ENCODE results near the gene SORCS2.

SORCS2 gene

DNA sequence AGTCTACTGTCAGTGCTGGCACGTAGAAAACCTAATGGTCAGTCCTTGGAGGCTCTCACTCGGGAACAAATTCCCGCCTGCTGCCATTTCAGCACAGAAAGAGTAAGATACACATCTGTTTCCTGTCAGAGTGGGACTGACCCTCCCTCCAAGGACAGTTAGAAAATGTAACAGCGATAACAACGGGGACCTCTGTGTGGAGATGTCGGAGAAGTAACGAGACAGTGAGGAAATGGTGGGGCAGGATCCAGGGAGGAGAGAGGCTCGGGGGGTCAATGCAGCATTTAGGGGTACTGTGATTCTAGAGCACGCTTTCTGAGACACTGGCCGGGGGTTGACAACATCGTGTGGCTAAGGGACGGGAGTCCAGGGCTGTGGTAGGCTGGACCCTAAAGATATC lies 36.0 kb upstream of the SORCS2 start:
- peaks cover 5% of the 10 kb centered on the region for H3K4me1 ChIP-seq (ENCODE audit: insufficient read depth, insufficient read length)
- H3K27me3 ChIP-seq (ENCODE audit: insufficient read depth, insufficient read length): no peaks in the 10 kb centered on the region
- no peak for DNase-seq (ENCODE audit: low read depth, low spot score)
- H3K9ac ChIP-seq (ENCODE audit: insufficient read length, low read depth): no peak overlapping the region
- no peaks in the 10 kb centered on the region for H3K9me3 ChIP-seq (ENCODE audit: insufficient read depth, low read length)
- H3K36me3 ChIP-seq (ENCODE audit: insufficient read depth, insufficient read length, low read length): no peaks in the 10 kb centered on the region
- TF ChIP-seq YY1 (IDR thresholded peaks at IDR 0.05; ENCODE audit: insufficient read depth, insufficient read length): no peak
- TF ChIP-seq ZNF274 (IDR thresholded peaks at IDR 0.05; ENCODE audit: low read depth, low read length): no peak
- TF ChIP-seq SUZ12 (IDR thresholded peaks at IDR 0.05; ENCODE audit: extremely low read depth, insufficient read depth, insufficient read length): no peak
- H3K4me3 ChIP-seq (ENCODE audit: insufficient read length, low read depth): no peak overlapping the region

DNA sequence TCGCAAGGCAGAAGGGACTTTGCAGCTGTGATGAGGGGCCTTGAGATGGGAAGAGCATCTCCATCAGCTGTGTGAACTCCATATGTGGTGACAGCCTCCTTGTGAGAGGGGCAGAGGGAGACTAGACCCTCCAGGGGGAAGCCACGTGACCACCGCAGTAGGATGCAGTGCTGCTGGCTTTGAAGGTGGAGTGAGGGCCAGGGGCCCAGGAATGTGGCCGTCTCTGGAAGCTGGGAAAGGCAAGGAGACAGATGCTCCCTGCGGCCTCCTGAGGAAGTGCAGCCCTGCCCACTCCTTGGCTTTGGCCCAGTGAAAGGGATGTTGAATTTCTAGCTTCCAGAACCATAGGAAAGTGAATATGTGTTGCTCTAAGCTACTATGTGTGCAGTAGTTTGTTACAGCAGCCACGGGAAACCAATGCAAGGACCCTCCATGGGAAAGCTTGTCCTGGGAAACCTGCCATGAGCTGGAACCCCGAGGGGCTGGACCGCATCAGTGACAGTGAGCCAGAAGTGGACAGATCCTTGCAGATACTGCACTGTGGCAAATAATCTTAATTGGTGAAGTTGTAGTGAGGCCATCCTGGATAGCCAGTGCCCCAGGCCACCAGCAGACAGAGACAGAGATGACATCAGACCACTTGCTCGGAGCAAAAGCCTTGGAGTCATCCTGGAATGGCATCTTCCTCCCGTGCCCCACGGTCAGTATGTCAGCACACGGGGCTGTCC lies 35.4 kb upstream of the SORCS2 start:
- Histone ChIP-seq H3K27me3 (ENCODE audit: insufficient read depth, insufficient read length) (no peaks in the 10 kb centered on the region), H3K9me3 (ENCODE audit: insufficient read depth, low read length) (no peaks in the 10 kb centered on the region), H3K9ac (ENCODE audit: insufficient read length, low read depth) (no peak overlapping the region), H3K4me1 (ENCODE audit: insufficient read depth, insufficient read length) (peaks cover 7% of the 10 kb centered on the region), H3K36me3 (ENCODE audit: insufficient read depth, insufficient read length, low read length) (no peaks in the 10 kb centered on the region), H3K4me3 (ENCODE audit: insufficient read length, low read depth) (no peak overlapping the region)
- no peak for DNase-seq (ENCODE audit: low read depth, low spot score)
- TF ChIP-seq ZNF274 (IDR thresholded peaks at IDR 0.05; ENCODE audit: low read depth, low read length) (no peak), SUZ12 (IDR thresholded peaks at IDR 0.05; ENCODE audit: extremely low read depth, insufficient read depth, insufficient read length) (no peak), YY1 (IDR thresholded peaks at IDR 0.05; ENCODE audit: insufficient read depth, insufficient read length) (no peak)

DNA sequence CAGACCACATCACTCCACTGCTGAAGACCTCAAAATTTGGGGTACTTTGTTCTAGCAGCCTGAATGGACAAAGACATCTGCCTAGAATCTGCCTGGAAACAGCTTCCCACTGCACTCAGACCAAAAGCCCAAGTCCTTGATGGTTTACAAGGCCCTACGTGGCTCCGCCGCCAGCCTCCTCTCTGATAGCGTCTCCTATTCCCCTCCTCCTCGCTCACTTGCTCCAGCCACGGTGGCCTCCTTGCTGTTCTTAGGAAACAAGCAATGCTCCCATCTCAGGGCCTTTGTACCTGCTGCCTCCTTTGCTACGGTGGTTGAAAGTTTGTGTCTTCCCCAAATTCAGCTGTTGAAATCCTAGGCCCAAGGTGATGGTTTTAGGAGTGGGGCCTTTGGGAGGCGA lies 34.7 kb upstream of the SORCS2 start:
- Histone ChIP-seq H3K9ac (ENCODE audit: insufficient read length, low read depth) (no peak overlapping the region), H3K4me3 (ENCODE audit: insufficient read length, low read depth) (no peak overlapping the region), H3K36me3 (ENCODE audit: insufficient read depth, insufficient read length, low read length) (no peaks in the 10 kb centered on the region), H3K27me3 (ENCODE audit: insufficient read depth, insufficient read length) (no peaks in the 10 kb centered on the region), H3K4me1 (ENCODE audit: insufficient read depth, insufficient read length) (peaks cover 7% of the 10 kb centered on the region), H3K9me3 (ENCODE audit: insufficient read depth, low read length) (no peaks in the 10 kb centered on the region)
- DNase-seq (ENCODE audit: low read depth, low spot score): no peak
- no peak for TF ChIP-seq ZNF274 (IDR thresholded peaks at IDR 0.05; ENCODE audit: low read depth, low read length)
- no peak for TF ChIP-seq SUZ12 (IDR thresholded peaks at IDR 0.05; ENCODE audit: extremely low read depth, insufficient read depth, insufficient read length)
- TF ChIP-seq YY1 (IDR thresholded peaks at IDR 0.05; ENCODE audit: insufficient read depth, insufficient read length): no peak

GRCh38 chr4:7158081-7158750 lies 34.1 kb upstream of the SORCS2 start:
- no peaks in the 10 kb centered on the region for H3K27me3 ChIP-seq (ENCODE audit: insufficient read depth, insufficient read length)

DNA sequence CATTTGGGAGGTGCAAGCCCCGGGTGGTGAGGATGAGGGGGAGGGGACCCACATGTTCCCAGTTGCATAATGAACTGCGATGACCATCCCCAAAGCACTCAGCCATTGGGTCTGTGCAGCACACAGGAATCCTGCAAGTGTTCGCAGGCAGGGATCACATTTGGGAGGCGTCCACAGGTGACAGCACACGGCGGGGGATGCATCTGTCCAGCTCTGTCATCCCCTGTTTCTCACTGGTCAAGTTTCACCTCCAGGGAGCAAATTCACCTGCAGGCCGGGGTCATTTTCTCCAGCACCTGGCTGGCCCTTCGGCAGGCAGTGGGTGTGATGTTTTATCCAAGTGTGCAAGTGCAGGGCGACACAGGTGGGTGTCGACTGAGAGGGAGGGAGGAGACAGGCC lies 33.3 kb upstream of the SORCS2 start:
- H3K4me1 ChIP-seq (ENCODE audit: insufficient read depth, insufficient read length): peaks cover 7% of the 10 kb centered on the region
- DNase-seq (ENCODE audit: low read depth, low spot score): no peak

More at GRCh38 chr4:7158081-7158750, 34.1 kb upstream of the SORCS2 start:
- TF ChIP-seq ZNF274 (IDR thresholded peaks at IDR 0.05; ENCODE audit: low read depth, low read length) (no peak), SUZ12 (IDR thresholded peaks at IDR 0.05; ENCODE audit: extremely low read depth, insufficient read depth, insufficient read length) (no peak), YY1 (IDR thresholded peaks at IDR 0.05; ENCODE audit: insufficient read depth, insufficient read length) (no peak)
- H3K9ac ChIP-seq (ENCODE audit: insufficient read length, low read depth): no peak overlapping the region
- peaks cover 7% of the 10 kb centered on the region for H3K4me1 ChIP-seq (ENCODE audit: insufficient read depth, insufficient read length)
- DNase-seq (ENCODE audit: low read depth, low spot score): no peak
- no peaks in the 10 kb centered on the region for H3K9me3 ChIP-seq (ENCODE audit: insufficient read depth, low read length)
- no peak overlapping the region for H3K4me3 ChIP-seq (ENCODE audit: insufficient read length, low read depth)
- no peaks in the 10 kb centered on the region for H3K36me3 ChIP-seq (ENCODE audit: insufficient read depth, insufficient read length, low read length)

DNA sequence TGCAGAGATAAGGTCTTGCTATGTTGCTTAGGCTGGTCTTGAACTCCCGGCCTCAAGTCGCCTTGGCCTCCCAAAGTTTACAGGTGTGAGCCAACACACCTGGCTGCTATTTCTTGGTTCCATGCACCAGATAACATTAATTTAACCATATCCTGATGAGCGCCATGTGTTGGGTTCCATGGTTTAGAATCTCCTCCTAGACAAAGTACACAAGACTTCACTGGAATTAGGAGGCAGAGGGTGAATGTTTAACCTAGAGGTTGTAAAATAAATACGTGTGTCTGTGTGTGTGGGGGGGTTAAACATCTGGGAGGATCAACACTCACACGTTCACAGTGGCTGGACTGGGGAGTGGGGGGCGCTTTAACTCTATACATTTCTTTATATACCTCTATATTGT lies 32.4 kb upstream of the SORCS2 start:
- Histone ChIP-seq H3K4me1 (ENCODE audit: insufficient read depth, insufficient read length) (peaks cover 7% of the 10 kb centered on the region), H3K9ac (ENCODE audit: insufficient read length, low read depth) (no peak overlapping the region), H3K4me3 (ENCODE audit: insufficient read length, low read depth) (no peak overlapping the region), H3K36me3 (ENCODE audit: insufficient read depth, insufficient read length, low read length) (no peaks in the 10 kb centered on the region), H3K9me3 (ENCODE audit: insufficient read depth, low read length) (no peaks in the 10 kb centered on the region), H3K27me3 (ENCODE audit: insufficient read depth, insufficient read length) (no peaks in the 10 kb centered on the region)
- TF ChIP-seq ZNF274 (IDR thresholded peaks at IDR 0.05; ENCODE audit: low read depth, low read length): no peak
- TF ChIP-seq SUZ12 (IDR thresholded peaks at IDR 0.05; ENCODE audit: extremely low read depth, insufficient read depth, insufficient read length): no peak
- no peak for TF ChIP-seq YY1 (IDR thresholded peaks at IDR 0.05; ENCODE audit: insufficient read depth, insufficient read length)
- no peak for DNase-seq (ENCODE audit: low read depth, low spot score)

More for the DNA sequence above, 33.3 kb upstream of the SORCS2 start:
- H3K27me3 ChIP-seq (ENCODE audit: insufficient read depth, insufficient read length): no peaks in the 10 kb centered on the region
- no peak overlapping the region for H3K9ac ChIP-seq (ENCODE audit: insufficient read length, low read depth)
- H3K9me3 ChIP-seq (ENCODE audit: insufficient read depth, low read length): no peaks in the 10 kb centered on the region
- H3K36me3 ChIP-seq (ENCODE audit: insufficient read depth, insufficient read length, low read length): no peaks in the 10 kb centered on the region
- TF ChIP-seq YY1 (IDR thresholded peaks at IDR 0.05; ENCODE audit: insufficient read depth, insufficient read length) (no peak), ZNF274 (IDR thresholded peaks at IDR 0.05; ENCODE audit: low read depth, low read length) (no peak), SUZ12 (IDR thresholded peaks at IDR 0.05; ENCODE audit: extremely low read depth, insufficient read depth, insufficient read length) (no peak)
- no peak overlapping the region for H3K4me3 ChIP-seq (ENCODE audit: insufficient read length, low read depth)

DNA sequence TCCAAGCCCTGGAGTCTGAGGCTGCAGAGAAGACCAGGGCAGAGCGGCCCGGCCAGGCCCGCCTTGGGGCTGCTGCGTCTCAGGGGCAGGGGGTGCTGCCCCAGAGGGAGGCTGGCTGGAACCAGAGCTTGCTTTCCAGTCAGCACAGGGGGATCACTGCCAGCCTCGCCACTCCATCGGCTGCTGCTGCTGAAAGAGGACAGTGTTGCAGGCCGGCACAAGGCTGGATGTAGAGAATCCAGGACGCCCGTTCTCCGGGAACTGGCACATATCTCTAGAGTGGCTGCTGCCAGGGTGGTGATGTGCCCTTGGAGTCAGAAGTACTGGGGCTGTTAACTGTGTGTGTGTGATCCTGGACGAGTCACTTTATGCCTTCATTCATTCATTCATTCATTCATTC lies 31.9 kb upstream of the SORCS2 start:
- no peak for DNase-seq (ENCODE audit: low read depth, low spot score)
- Histone ChIP-seq H3K4me3 (ENCODE audit: insufficient read length, low read depth) (no peak overlapping the region), H3K9ac (ENCODE audit: insufficient read length, low read depth) (no peak overlapping the region), H3K36me3 (ENCODE audit: insufficient read depth, insufficient read length, low read length) (no peaks in the 10 kb centered on the region), H3K4me1 (ENCODE audit: insufficient read depth, insufficient read length) (peaks cover 7% of the 10 kb centered on the region), H3K9me3 (ENCODE audit: insufficient read depth, low read length) (no peaks in the 10 kb centered on the region), H3K27me3 (ENCODE audit: insufficient read depth, insufficient read length) (no peaks in the 10 kb centered on the region)
- no peak for TF ChIP-seq YY1 (IDR thresholded peaks at IDR 0.05; ENCODE audit: insufficient read depth, insufficient read length)
- no peak for TF ChIP-seq ZNF274 (IDR thresholded peaks at IDR 0.05; ENCODE audit: low read depth, low read length)
- TF ChIP-seq SUZ12 (IDR thresholded peaks at IDR 0.05; ENCODE audit: extremely low read depth, insufficient read depth, insufficient read length): no peak
